Astrocyte (in vitro differentiated cells and primary cell): ENCODE data around the gene RARRES1. TPM values are rescaled to one million over a fixed set of nuclear protein-coding genes. Genes with fewer than 3 reads are reported as not detected.

ENCODE experiments used
- DNase-seq: peaks from one replicate; pipeline ENCODE4 v3.0.0-alpha.2; 2010; ENCODE audit warnings: low read depth
- FAIRE-seq: peaks from 2 replicates; lab custom pipeline; 2011; peaks lifted over from hg19 to GRCh38; lab: Jason Lieb, UNC
- H2AFZ ChIP-seq: 2 replicates; pipeline ENCODE4 v1.6.0; 2012; ENCODE audit warnings: low read depth, low read length, inconsistent platforms
- H3K27ac ChIP-seq: 2 replicates; pipeline ENCODE4 v1.5.1; 2011; ENCODE audit warnings: low read depth, low read length, inconsistent platforms
- H3K27me3 ChIP-seq: 2 replicates; pipeline ENCODE4 v1.6.0; 2011; ENCODE audit warnings: low read length, inconsistent platforms; ENCODE audit not compliant: insufficient read depth
- H3K36me3 ChIP-seq: 2 replicates; pipeline ENCODE4 v1.5.1; 2011; ENCODE audit warnings: low read length, inconsistent platforms; ENCODE audit not compliant: insufficient read depth
- H3K4me1 ChIP-seq: 2 replicates; pipeline ENCODE4 v1.5.1; 2011; ENCODE audit warnings: low read length, inconsistent platforms; ENCODE audit not compliant: insufficient read depth
- H3K4me2 ChIP-seq: 2 replicates; pipeline ENCODE4 v1.6.0; 2012; ENCODE audit warnings: low read length, inconsistent platforms
- H3K4me3 ChIP-seq: 2 replicates; pipeline ENCODE4 v1.5.1; 2011; ENCODE audit warnings: low read depth, mild to moderate bottlenecking, low read length, inconsistent platforms; ENCODE audit not compliant: insufficient read depth
- H3K79me2 ChIP-seq: 2 replicates; pipeline ENCODE4 v1.6.0; 2012; ENCODE audit warnings: mild to moderate bottlenecking, low read length, inconsistent platforms; ENCODE audit not compliant: insufficient read depth
- H3K9ac ChIP-seq: 2 replicates; pipeline ENCODE4 v1.6.0; 2012; ENCODE audit warnings: mild to moderate bottlenecking, low read length, inconsistent platforms
- H3K9me3 ChIP-seq: 2 replicates; pipeline ENCODE4 v1.5.1; 2012; ENCODE audit warnings: low read depth, mild to moderate bottlenecking, low read length, inconsistent platforms; ENCODE audit not compliant: insufficient read depth
- H4K20me1 ChIP-seq: 2 replicates; pipeline ENCODE4 v1.6.0; 2012; ENCODE audit warnings: low read length, inconsistent platforms; ENCODE audit not compliant: insufficient read depth
- H3K27ac Mint-ChIP-seq: one replicate; pipeline ENCODE4 v1.8.0; 2021; ENCODE audit warnings: mild to moderate bottlenecking, mixed read lengths; ENCODE audit not compliant: unreplicated experiment
- H3K27me3 Mint-ChIP-seq: one replicate; pipeline ENCODE4 v1.8.0; 2021; ENCODE audit warnings: low read depth, mixed read lengths; ENCODE audit not compliant: unreplicated experiment
- H3K36me3 Mint-ChIP-seq: one replicate; pipeline ENCODE4 v1.8.0; 2021; ENCODE audit warnings: low read depth, mixed read lengths; ENCODE audit not compliant: unreplicated experiment
- H3K4me1 Mint-ChIP-seq: one replicate; pipeline ENCODE4 v1.8.0; 2021; ENCODE audit warnings: low read depth, mixed read lengths; ENCODE audit not compliant: unreplicated experiment
- H3K4me3 Mint-ChIP-seq: one replicate; pipeline ENCODE4 v1.8.0; 2021; ENCODE audit warnings: mild to moderate bottlenecking, moderate library complexity, mixed read lengths; ENCODE audit not compliant: unreplicated experiment
- H3K9me3 Mint-ChIP-seq: one replicate; pipeline ENCODE4 v1.8.0; 2021; ENCODE audit warnings: mild to moderate bottlenecking, mixed read lengths; ENCODE audit not compliant: unreplicated experiment
- CTCF ChIP-seq: IDR thresholded peaks from 2 replicates; pipeline ENCODE4 v1.5.1; 2011; ENCODE audit warnings: low read depth, mild to moderate bottlenecking, inconsistent platforms, low read length, moderate library complexity; ENCODE audit not compliant: insufficient read depth
- EZH2 ChIP-seq: IDR thresholded peaks from 2 replicates; pipeline ENCODE4 v1.6.1; 2012; ENCODE audit warnings: mild to moderate bottlenecking, low read length, inconsistent platforms; ENCODE audit not compliant: insufficient read depth
- total RNA-seq: library from RNA; stranded (reverse); gene quantifications from 2 replicates; pipeline ENCODE4 v1.2.1, GENCODE V29; 2021

Gene RARRES1
- total RNA-seq, 1 donor from 2014 or later, result 1.2 TPM

GRCh38 chr3:158753854-158754253, 21.6 kb upstream of the RARRES1 start:
- H3K4me1 Mint-ChIP-seq, result peaks cover 2% of the 10 kb centered on the region
- Histone ChIP-seq H3K9ac (no peak overlapping the region), H3K79me2 (no peaks in the 10 kb centered on the region), H3K4me1 (no peaks in the 10 kb centered on the region), H2AFZ (no peak overlapping the region), H3K4me2 (no peak overlapping the region), H4K20me1 (no peaks in the 10 kb centered on the region), H3K9me3 (no peaks in the 10 kb centered on the region), H3K36me3 (no peaks in the 10 kb centered on the region), H3K27me3 (no peaks in the 10 kb centered on the region), H3K27ac (no peak overlapping the region), H3K4me3 (no peak overlapping the region)
- H3K27me3 Mint-ChIP-seq, result no peaks in the 10 kb centered on the region
- no peak for TF ChIP-seq EZH2
- no peak for TF ChIP-seq CTCF
- peaks cover 2% of the 10 kb centered on the region for H3K36me3 Mint-ChIP-seq
- FAIRE-seq, result no peak
- no peak overlapping the region for H3K27ac Mint-ChIP-seq
- H3K9me3 Mint-ChIP-seq, result no peaks in the 10 kb centered on the region
- H3K4me3 Mint-ChIP-seq, result no peak overlapping the region
- DNase-seq, result no peak

- H3K27me3 Mint-ChIP-seq, result no peaks in the 10 kb centered on the region
- H3K9ac ChIP-seq, result no peak overlapping the region
- no peaks in the 10 kb centered on the region for H3K9me3 Mint-ChIP-seq
- DNase-seq, result no peak
- peaks cover 15% of the 10 kb centered on the region for H3K4me1 ChIP-seq
- H3K79me2 ChIP-seq, result no peaks in the 10 kb centered on the region
- H3K4me2 ChIP-seq, result no peak overlapping the region
- H3K4me1 Mint-ChIP-seq, result peaks cover 16% of the 10 kb centered on the region
- no peak overlapping the region for H3K4me3 Mint-ChIP-seq
- peaks cover 3% of the 10 kb centered on the region for H3K36me3 Mint-ChIP-seq
- no peak overlapping the region for H3K27ac Mint-ChIP-seq
- H2AFZ ChIP-seq, result no peak overlapping the region
- no peaks in the 10 kb centered on the region for H3K9me3 ChIP-seq
- H4K20me1 ChIP-seq, result no peaks in the 10 kb centered on the region
- H3K4me3 ChIP-seq, result no peak overlapping the region
- no peaks in the 10 kb centered on the region for H3K36me3 ChIP-seq
- no peaks in the 10 kb centered on the region for H3K27me3 ChIP-seq
- no peak overlapping the region for H3K27ac ChIP-seq
- no peak for FAIRE-seq
- TF ChIP-seq EZH2 (no peak), CTCF (no peak)
These were observed 19.1 kb upstream of the RARRES1 start for GRCh38 chr3:158751316-158751715.

GRCh38 chr3:158750016-158750415, 17.8 kb upstream of the RARRES1 start:
- no peaks in the 10 kb centered on the region for H3K9me3 Mint-ChIP-seq
- FAIRE-seq, result no peak

More at GRCh38 chr3:158750016-158750415, 17.8 kb upstream of the RARRES1 start:
- peaks cover 16% of the 10 kb centered on the region for H3K4me1 Mint-ChIP-seq
- Histone ChIP-seq H3K27ac (no peak overlapping the region), H3K4me2 (no peak overlapping the region), H3K4me3 (no peak overlapping the region), H3K36me3 (peaks cover 4% of the 10 kb centered on the region), H3K9ac (no peak overlapping the region), H3K4me1 (peaks cover 16% of the 10 kb centered on the region), H3K9me3 (no peaks in the 10 kb centered on the region), H3K79me2 (no peaks in the 10 kb centered on the region), H2AFZ (no peak overlapping the region), H4K20me1 (no peaks in the 10 kb centered on the region), H3K27me3 (no peaks in the 10 kb centered on the region)
- TF ChIP-seq EZH2, result no peak
- TF ChIP-seq CTCF, result no peak
- H3K27ac Mint-ChIP-seq, result no peak overlapping the region
- H3K4me3 Mint-ChIP-seq, result no peak overlapping the region
- no peaks in the 10 kb centered on the region for H3K27me3 Mint-ChIP-seq
- H3K36me3 Mint-ChIP-seq, result peaks cover 4% of the 10 kb centered on the region
- no peak for DNase-seq
